ENCODE results near the gene YWHAB. TPM values are rescaled to one million over a fixed set of nuclear protein-coding genes. Genes with fewer than 3 reads are reported as not detected.

YWHAB gene
- total and polyA plus RNA-seq, 2 of the 4 experiments (the other 2 are of a cell fraction), result 78.0 to 102 TPM

GRCh38 chr20:44887466-44887865, 2.0 kb downstream of the YWHAB start:
- Histone ChIP-seq H3K4me1 (ENCODE audit: control insufficient read depth, insufficient read depth, low read length) (peaks cover 2% of the 10 kb centered on the region), H3K9ac (ENCODE audit: low read depth, low read length) (no peak overlapping the region; the same call in 1 of the 2 replicates), H2AK5ac (ENCODE audit: low read depth, low read length) (no peak overlapping the region), H3K36me3 (ENCODE audit: control insufficient read depth, insufficient read depth, low read length) (no peaks in the 10 kb centered on the region; the same call in 1 of the 2 replicates), H3K79me1 (ENCODE audit: low read depth in 1 of 2, low read length in 2 of 2) (peaks cover 0 to 17% of the 10 kb centered on the region in 2 experiments; a peak in 2 of 4 replicates), H3K9me1 (ENCODE audit: insufficient read depth, low read length) (no peaks in the 10 kb centered on the region), H3K18ac (ENCODE audit: low read depth, low read length) (no peak overlapping the region), H2BK15ac (ENCODE audit: low read depth, low read length) (no peak overlapping the region), H2BK120ac (ENCODE audit: low read depth, low read length) (no peak overlapping the region), H4K8ac (ENCODE audit: low read depth in 2 of 2, low read length in 2 of 2) (no peak overlapping the region), H3K23ac (ENCODE audit: low read depth, low read length) (0 out of 2 replicates have a peak overlapping the region, but pooled peaks have one; percentile 69), H2AK9ac (replicated peaks; ENCODE audit: low read depth, low read length, poor library complexity) (no peak overlapping the region), H2BK5ac (ENCODE audit: low read depth, low read length, poor library complexity, severe bottlenecking) (no peak overlapping the region), H4K91ac (ENCODE audit: insufficient read depth, low read depth, low read length) (no peak overlapping the region), H3K9me3 (ENCODE audit: control insufficient read depth, insufficient read depth, low read length) (no peaks in the 10 kb centered on the region), H2BK20ac (ENCODE audit: low read depth, low read length) (no peak overlapping the region), H3K27ac (ENCODE audit: insufficient read depth, low read length) (no peak overlapping the region), H3K4ac (ENCODE audit: low read depth, low read length) (no peak overlapping the region), H3K4me2 (ENCODE audit: low read depth, low read length) (peak overlapping the region; percentile 100), H3K56ac (ENCODE audit: extremely low read depth, insufficient read depth, low read length) (no peak overlapping the region), H3K4me3 (ENCODE audit: insufficient read depth, low read depth, low read length) (peak overlapping the region; percentile 79; the same call in 1 of the 2 replicates), H3K14ac (replicated peaks; ENCODE audit: low read depth, low read length) (no peak overlapping the region), H2AFZ (replicated peaks; ENCODE audit: low read length, poor library complexity) (no peak overlapping the region), H4K5ac (ENCODE audit: low read depth, low read length) (no peak overlapping the region), H4K20me1 (ENCODE audit: insufficient read depth, low read length) (peaks cover 65% of the 10 kb centered on the region), H3K27me3 (ENCODE audit: control insufficient read depth, insufficient read depth, low read length) (no peaks in the 10 kb centered on the region)
- in situ Hi-C loops (cut with MboI; ENCODE audit: low sequenced_read_pairs) (no loop called here), intact Hi-C loops (cut with micrococcal nuclease) (loop anchor here (10.0 kb wide), 1 partner anchor 673 kb away; the partner anchor contains the start of gene OSER1), dilution Hi-C loops (cut with HindIII; ENCODE audit: low sequenced_read_pairs, unreplicated experiment) (no loop called here)
- CTCF ChIA-PET, result interaction anchor here (0.7 to 1.2 kb wide), 2 partner anchors 12 to 15 kb away, joined by 3 read pairs; no protein-coding TSS in a partner anchor
- no CpG with 5 or more reads among the region's 4 CpGs for WGBS, 2 experiments (ENCODE audit: extremely low coverage in 2 of 2, insufficient read length in 1 of 2)
- no peak for TF ChIP-seq MXI1 (IDR thresholded peaks at IDR 0.05; ENCODE audit: borderline replicate concordance, low read depth, low read length)
- TF ChIP-seq ELK1 (IDR thresholded peaks at IDR 0.05; ENCODE audit: borderline replicate concordance, low read depth, low read length), result no peak
- no peak for TF ChIP-seq SMC3 (IDR thresholded peaks at IDR 0.05; ENCODE audit: low read depth, low read length)
- TF ChIP-seq FOS (IDR thresholded peaks at IDR 0.05; ENCODE audit: low read depth, low read length), result no peak
- TF ChIP-seq RCOR1 (IDR thresholded peaks at IDR 0.05; ENCODE audit: insufficient replicate concordance, low read length), result no peak
- BruUV-seq (replicated peaks), result no TSS peak
- no peak for ATAC-seq (ENCODE audit: low read depth)
- POLR2A ChIA-PET (ENCODE audit: unreplicated experiment), result no interaction called here
- DNase-seq, result no peak

Measured in IMR-90 (cell line).